ENCODE results near the gene SH3BGRL3.

Gene SH3BGRL3

DNA sequence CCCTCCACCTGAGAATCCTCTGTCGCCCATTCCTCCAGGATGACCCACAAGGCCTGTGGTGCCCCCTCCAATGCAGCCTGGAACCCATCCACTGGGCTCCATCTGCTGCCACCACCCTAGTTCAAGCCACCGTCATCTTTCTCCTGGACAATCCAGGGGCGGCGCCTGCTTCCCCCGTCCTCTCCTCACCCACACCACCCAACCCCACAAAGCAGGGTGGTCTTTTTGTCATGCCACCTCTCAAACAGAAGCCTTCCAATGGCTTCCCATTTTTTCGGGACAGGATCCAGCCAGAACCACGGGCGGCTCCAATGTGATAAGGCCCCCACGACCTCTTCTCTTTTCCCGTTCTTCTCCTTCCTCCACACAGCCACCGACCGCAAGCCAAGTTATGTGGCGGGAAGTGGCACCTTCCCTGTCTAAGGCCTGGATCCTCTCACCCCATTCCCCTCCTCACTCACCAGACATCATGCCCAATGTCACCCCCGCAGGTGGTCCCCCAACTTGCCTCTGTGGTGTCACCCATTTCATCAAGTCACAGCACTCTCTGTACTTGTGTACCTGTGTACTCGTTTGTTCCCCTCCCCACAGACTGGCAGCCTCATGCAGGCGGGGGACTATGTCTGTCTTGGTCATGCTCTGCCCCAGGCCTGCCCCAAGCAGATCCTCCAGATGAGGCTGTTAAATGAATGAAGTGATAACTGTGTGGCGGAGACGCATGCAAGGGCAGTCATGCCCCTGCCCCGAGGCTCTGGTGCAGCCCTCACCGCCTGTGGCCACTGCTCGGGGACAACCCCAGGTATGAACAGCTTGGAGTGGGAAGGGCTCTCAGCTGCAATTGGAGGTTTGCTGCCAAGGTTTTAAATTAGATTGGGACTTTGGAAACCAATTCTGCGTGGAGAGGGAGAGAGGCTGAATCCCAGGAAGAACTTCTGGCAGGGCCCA lies 15.6 kb downstream of the SH3BGRL3 start:
- TF ChIP-seq CSDC2 (CRISPR knock-in tag; IDR thresholded peaks at IDR 0.05) = no peak
- TF ChIP-seq ISL1 (CRISPR knock-in tag; IDR thresholded peaks at IDR 0.05) = no peak
- no peak for TF ChIP-seq ZFP3 (CRISPR knock-in tag; IDR thresholded peaks at IDR 0.05)
- ATAC-seq = no peak

DNA sequence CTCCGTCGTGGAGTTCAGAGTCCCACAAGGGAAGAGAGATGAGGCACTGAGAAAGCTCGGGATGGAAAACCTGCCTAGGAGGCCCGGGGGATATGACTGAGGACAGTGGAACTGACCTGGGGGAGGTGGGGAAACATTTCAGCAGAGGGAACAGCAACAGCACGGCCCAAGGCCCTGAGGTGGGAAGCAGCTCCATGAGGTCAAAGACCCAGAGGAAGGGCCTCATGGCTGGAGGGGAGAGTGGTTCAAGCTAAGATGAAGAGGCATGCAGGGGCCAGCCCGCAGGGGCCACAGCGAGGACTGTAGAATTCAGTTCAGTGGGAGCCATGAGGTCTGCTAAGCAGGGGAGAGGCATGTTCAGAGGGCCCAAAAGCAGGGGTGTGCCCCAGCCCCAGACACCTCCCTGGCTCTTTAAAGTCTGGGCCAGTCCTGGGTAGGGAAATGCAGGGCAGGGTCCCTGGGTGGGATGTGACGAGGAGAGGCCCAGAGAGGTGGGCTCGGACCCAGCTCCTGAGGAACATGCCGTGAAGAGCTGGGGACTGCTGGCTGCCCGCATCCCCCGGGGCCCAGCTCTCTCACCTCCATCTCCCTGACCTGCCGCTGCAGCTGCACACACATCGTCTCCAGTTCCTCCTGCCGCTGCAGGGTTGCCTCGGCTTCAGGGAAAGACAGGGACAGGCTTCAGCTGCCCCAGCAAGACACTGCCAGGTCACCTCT lies 16.6 kb downstream of the SH3BGRL3 start:
- no peak for ATAC-seq
- TF ChIP-seq TOX (CRISPR knock-in tag; IDR thresholded peaks at IDR 0.05; ENCODE audit: borderline replicate concordance) = no peak
- no peak for TF ChIP-seq OSR1 (CRISPR knock-in tag; IDR thresholded peaks at IDR 0.05)
- TF ChIP-seq, protein P1, sequence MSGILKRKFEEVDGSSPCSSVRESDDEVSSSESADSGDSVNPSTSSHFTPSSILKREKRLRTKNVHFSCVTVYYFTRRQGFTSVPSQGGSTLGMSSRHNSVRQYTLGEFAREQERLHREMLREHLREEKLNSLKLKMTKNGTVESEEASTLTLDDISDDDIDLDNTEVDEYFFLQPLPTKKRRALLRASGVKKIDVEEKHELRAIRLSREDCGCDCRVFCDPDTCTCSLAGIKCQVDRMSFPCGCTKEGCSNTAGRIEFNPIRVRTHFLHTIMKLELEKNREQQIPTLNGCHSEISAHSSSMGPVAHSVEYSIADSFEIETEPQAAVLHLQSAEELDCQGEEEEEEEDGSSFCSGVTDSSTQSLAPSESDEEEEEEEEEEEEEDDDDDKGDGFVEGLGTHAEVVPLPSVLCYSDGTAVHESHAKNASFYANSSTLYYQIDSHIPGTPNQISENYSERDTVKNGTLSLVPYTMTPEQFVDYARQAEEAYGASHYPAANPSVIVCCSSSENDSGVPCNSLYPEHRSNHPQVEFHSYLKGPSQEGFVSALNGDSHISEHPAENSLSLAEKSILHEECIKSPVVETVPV (CRISPR knock-in tag; IDR thresholded peaks at IDR 0.05) = no peak
- TF ChIP-seq TCF4 (CRISPR knock-in tag; IDR thresholded peaks at IDR 0.05; ENCODE audit: borderline replicate concordance) = no peak
- TF ChIP-seq, protein P2, sequence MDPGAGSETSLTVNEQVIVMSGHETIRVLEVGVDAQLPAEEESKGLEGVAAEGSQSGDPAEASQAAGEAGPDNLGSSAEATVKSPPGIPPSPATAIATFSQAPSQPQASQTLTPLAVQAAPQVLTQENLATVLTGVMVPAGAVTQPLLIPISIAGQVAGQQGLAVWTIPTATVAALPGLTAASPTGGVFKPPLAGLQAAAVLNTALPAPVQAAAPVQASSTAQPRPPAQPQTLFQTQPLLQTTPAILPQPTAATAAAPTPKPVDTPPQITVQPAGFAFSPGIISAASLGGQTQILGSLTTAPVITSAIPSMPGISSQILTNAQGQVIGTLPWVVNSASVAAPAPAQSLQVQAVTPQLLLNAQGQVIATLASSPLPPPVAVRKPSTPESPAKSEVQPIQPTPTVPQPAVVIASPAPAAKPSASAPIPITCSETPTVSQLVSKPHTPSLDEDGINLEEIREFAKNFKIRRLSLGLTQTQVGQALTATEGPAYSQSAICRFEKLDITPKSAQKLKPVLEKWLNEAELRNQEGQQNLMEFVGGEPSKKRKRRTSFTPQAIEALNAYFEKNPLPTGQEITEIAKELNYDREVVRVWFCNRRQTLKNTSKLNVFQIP (CRISPR knock-in tag; IDR thresholded peaks at IDR 0.05; ENCODE audit: borderline replicate concordance, low read depth) = no peak
- TF ChIP-seq ARNTL (CRISPR knock-in tag; IDR thresholded peaks at IDR 0.05; ENCODE audit: borderline replicate concordance, low read depth) = no peak
- TF ChIP-seq, protein P3, sequence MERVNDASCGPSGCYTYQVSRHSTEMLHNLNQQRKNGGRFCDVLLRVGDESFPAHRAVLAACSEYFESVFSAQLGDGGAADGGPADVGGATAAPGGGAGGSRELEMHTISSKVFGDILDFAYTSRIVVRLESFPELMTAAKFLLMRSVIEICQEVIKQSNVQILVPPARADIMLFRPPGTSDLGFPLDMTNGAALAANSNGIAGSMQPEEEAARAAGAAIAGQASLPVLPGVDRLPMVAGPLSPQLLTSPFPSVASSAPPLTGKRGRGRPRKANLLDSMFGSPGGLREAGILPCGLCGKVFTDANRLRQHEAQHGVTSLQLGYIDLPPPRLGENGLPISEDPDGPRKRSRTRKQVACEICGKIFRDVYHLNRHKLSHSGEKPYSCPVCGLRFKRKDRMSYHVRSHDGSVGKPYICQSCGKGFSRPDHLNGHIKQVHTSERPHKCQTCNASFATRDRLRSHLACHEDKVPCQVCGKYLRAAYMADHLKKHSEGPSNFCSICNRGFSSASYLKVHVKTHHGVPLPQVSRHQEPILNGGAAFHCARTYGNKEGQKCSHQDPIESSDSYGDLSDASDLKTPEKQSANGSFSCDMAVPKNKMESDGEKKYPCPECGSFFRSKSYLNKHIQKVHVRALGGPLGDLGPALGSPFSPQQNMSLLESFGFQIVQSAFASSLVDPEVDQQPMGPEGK (CRISPR knock-in tag; IDR thresholded peaks at IDR 0.05; ENCODE audit: borderline replicate concordance) = no peak
- no peak for TF ChIP-seq ZC3H10 (CRISPR knock-in tag; IDR thresholded peaks at IDR 0.05)

DNA sequence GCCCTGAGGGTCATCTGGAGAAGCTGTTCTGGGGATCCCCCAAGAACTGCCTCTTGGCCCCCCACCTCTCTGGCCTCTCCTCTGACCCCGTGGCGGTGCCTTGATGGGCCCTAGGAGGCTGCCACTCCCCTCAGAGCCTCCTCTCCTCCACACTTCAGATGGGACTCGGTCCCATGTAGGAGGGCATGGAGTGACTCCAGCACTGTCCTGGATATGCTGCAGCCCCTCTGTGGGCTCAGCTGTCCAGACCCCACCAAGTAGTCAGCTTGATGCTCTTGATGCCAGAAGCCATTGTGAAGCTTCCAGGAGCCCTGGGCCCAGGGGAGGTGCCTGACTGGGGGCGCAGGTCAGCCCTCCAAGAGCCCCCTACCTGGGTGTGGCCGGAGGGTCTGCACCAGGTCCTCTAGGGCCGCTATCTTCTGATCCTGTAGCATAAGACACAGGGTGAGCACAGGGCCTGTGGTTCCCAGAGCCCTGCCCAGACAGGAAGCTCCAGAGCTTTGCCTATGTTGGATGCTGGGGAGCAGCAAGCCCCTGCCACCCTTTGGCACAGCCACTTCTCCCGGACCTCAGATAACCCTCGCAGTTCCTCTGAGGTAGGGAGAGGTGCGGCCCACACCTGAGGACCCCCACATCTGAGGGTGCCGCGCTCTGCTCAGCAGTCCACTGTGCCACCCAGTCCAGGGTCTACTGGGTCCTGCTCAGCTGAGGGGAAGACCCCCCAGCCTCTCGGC lies 17.3 kb downstream of the SH3BGRL3 start:
- no peak for ATAC-seq
- TF ChIP-seq SNAI2 (CRISPR knock-in tag; IDR thresholded peaks at IDR 0.05) = no peak
- no peak for TF ChIP-seq PPARA (CRISPR knock-in tag; IDR thresholded peaks at IDR 0.05; ENCODE audit: borderline replicate concordance)
- no peak for TF ChIP-seq RARB (CRISPR knock-in tag; IDR thresholded peaks at IDR 0.05)
- TF ChIP-seq ZNF565 (CRISPR knock-in tag; conservative IDR thresholded peaks at IDR 0.05; ENCODE audit: low read depth) = no peak
- no peak for TF ChIP-seq ZNF8 (CRISPR knock-in tag; IDR thresholded peaks at IDR 0.05)
- TF ChIP-seq, protein P3 (CRISPR knock-in tag; IDR thresholded peaks at IDR 0.05; ENCODE audit: borderline replicate concordance) = no peak
- TF ChIP-seq, protein P1 (CRISPR knock-in tag; IDR thresholded peaks at IDR 0.05) = no peak
- TF ChIP-seq ZFP30 (CRISPR knock-in tag; IDR thresholded peaks at IDR 0.05) = no peak
- TF ChIP-seq ESRRG (CRISPR knock-in tag; IDR thresholded peaks at IDR 0.05) = no peak
- no peak for TF ChIP-seq ISL1 (CRISPR knock-in tag; IDR thresholded peaks at IDR 0.05)
- TF ChIP-seq TCF4 (CRISPR knock-in tag; IDR thresholded peaks at IDR 0.05; ENCODE audit: borderline replicate concordance) = no peak
- TF ChIP-seq, protein P4, sequence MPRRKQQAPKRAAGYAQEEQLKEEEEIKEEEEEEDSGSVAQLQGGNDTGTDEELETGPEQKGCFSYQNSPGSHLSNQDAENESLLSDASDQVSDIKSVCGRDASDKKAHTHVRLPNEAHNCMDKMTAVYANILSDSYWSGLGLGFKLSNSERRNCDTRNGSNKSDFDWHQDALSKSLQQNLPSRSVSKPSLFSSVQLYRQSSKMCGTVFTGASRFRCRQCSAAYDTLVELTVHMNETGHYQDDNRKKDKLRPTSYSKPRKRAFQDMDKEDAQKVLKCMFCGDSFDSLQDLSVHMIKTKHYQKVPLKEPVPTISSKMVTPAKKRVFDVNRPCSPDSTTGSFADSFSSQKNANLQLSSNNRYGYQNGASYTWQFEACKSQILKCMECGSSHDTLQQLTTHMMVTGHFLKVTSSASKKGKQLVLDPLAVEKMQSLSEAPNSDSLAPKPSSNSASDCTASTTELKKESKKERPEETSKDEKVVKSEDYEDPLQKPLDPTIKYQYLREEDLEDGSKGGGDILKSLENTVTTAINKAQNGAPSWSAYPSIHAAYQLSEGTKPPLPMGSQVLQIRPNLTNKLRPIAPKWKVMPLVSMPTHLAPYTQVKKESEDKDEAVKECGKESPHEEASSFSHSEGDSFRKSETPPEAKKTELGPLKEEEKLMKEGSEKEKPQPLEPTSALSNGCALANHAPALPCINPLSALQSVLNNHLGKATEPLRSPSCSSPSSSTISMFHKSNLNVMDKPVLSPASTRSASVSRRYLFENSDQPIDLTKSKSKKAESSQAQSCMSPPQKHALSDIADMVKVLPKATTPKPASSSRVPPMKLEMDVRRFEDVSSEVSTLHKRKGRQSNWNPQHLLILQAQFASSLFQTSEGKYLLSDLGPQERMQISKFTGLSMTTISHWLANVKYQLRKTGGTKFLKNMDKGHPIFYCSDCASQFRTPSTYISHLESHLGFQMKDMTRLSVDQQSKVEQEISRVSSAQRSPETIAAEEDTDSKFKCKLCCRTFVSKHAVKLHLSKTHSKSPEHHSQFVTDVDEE (CRISPR knock-in tag; IDR thresholded peaks at IDR 0.05) = no peak
- TF ChIP-seq CSDC2 (CRISPR knock-in tag; IDR thresholded peaks at IDR 0.05) = no peak
- TF ChIP-seq ZNF70 (CRISPR knock-in tag; IDR thresholded peaks at IDR 0.05) = no peak
- no peak for TF ChIP-seq ZFP3 (CRISPR knock-in tag; IDR thresholded peaks at IDR 0.05)
- TF ChIP-seq TOX (CRISPR knock-in tag; IDR thresholded peaks at IDR 0.05; ENCODE audit: borderline replicate concordance) = no peak
